Activated B cell treated with CpG ODN at 0.5 μM for 24 hours (primary cell): Measurements from ENCODE around the gene PAMR1. TPM values are rescaled to one million over a fixed set of nuclear protein-coding genes. Genes with fewer than 3 reads are reported as not detected.
"Not testable (repeated sequence)": the region's sequence is repeated elsewhere in the genome, so short reads cannot be mapped to it uniquely, and the experiment has no call there.

Experiments
- ATAC-seq: fragments of 200-7000 bp; cut with Tn5 transposase; one replicate; pipeline ENCODE4 v1.10.0; 2021; ENCODE audit warnings: low read depth, mild to moderate bottlenecking, moderate library complexity
- CTCF ChIA-PET: fragments of 350-600 bp; sonication (Branson Sonifier 250); formaldehyde crosslinking; loops from one replicate; lab custom pipeline; 2021; ENCODE audit warnings: antibody characterized with exemption; lab: Charles Lee
- POLR2A ChIA-PET: fragments of 350-600 bp; sonication (Branson Sonifier 250); formaldehyde crosslinking; loops from one replicate; lab custom pipeline; 2021; ENCODE audit warnings: antibody characterized with exemption; lab: Charles Lee
- DNase-seq: peaks from one replicate; pipeline ENCODE4 v3.0.0; 2022
- H3K27ac Mint-ChIP-seq: one replicate; pipeline ENCODE4 v1.8.0; 2020; ENCODE audit warnings: mixed read lengths
- H3K27me3 Mint-ChIP-seq: one replicate; pipeline ENCODE4 v1.8.0; 2021; ENCODE audit warnings: mixed read lengths
- H3K36me3 Mint-ChIP-seq: one replicate; pipeline ENCODE4 v1.8.0; 2021; ENCODE audit warnings: low read depth, mixed read lengths
- H3K4me1 Mint-ChIP-seq: one replicate; pipeline ENCODE4 v1.8.0; 2021; ENCODE audit warnings: mixed read lengths
- H3K4me3 Mint-ChIP-seq: one replicate; pipeline ENCODE4 v1.8.0; 2020; ENCODE audit warnings: mild to moderate bottlenecking, mixed read lengths
- H3K9me3 Mint-ChIP-seq: one replicate; pipeline ENCODE4 v1.8.0; 2020; ENCODE audit warnings: mixed read lengths
- CTCF ChIP-seq: fragments of 200-600 bp; IDR thresholded peaks from one replicate; pipeline ENCODE4 v1.8.0; 2022; ENCODE audit warnings: antibody characterized with exemption, mild to moderate bottlenecking
- intact Hi-C: fragments of 100-400 bp; cut with micrococcal nuclease; formaldehyde crosslinking; loops from one replicate; pipeline ENCODE4 v1.15.1; 2024
- total RNA-seq: library from RNA; stranded (reverse); gene quantifications from 2 replicates; pipeline ENCODE4 v1.2.3, GENCODE V29; 2022

The PAMR1 gene
- total RNA-seq, 1 donor from 2014 or later: not detected

GRCh38 chr11:35523861-35524260, 1.6 kb downstream of the PAMR1 start:
- CTCF ChIA-PET: no interaction called here
- ATAC-seq (no peak), DNase-seq (no peak)
- H3K4me3 Mint-ChIP-seq: no peak overlapping the region
- H3K27me3 Mint-ChIP-seq: peaks cover 53% of the 10 kb centered on the region
- no peak for TF ChIP-seq CTCF
- intact Hi-C loops: no loop called here
- no peak overlapping the region for H3K27ac Mint-ChIP-seq
- H3K4me1 Mint-ChIP-seq: no peaks in the 10 kb centered on the region
- POLR2A ChIA-PET: no interaction called here
- H3K36me3 Mint-ChIP-seq: no peaks in the 10 kb centered on the region
- H3K9me3 Mint-ChIP-seq: no peaks in the 10 kb centered on the region

DNA sequence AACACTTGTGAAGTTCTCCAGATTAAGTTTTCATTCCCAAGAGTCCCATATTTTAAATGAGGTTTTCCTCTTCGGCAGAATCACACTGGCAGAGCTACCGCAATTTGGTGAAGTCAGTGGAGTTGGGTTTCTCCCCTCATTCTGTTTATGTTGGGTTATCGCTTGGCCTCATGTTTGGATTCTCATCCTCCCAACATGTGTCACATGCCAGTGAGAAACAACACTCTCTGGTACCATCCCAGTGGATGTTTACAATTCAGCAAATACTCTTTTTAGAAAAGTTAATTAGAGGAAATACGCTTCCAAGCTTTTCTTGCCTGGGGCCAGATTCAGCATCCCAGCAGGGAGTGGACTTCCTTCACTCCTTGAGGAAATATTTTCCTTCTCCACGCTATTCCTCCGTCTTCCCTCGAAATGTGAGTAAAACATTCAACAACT, 2.1 kb downstream of the PAMR1 start:
- DNase-seq (no peak), ATAC-seq (no peak)
- intact Hi-C loops: no loop called here
- TF ChIP-seq CTCF: no peak
- POLR2A ChIA-PET: no interaction called here
- H3K27me3 Mint-ChIP-seq: peaks cover 50% of the 10 kb centered on the region
- CTCF ChIA-PET: no interaction called here
- H3K27ac Mint-ChIP-seq: no peak overlapping the region
- H3K4me1 Mint-ChIP-seq: no peaks in the 10 kb centered on the region
- H3K4me3 Mint-ChIP-seq: no peak overlapping the region
- no peaks in the 10 kb centered on the region for H3K9me3 Mint-ChIP-seq
- no peaks in the 10 kb centered on the region for H3K36me3 Mint-ChIP-seq

DNA sequence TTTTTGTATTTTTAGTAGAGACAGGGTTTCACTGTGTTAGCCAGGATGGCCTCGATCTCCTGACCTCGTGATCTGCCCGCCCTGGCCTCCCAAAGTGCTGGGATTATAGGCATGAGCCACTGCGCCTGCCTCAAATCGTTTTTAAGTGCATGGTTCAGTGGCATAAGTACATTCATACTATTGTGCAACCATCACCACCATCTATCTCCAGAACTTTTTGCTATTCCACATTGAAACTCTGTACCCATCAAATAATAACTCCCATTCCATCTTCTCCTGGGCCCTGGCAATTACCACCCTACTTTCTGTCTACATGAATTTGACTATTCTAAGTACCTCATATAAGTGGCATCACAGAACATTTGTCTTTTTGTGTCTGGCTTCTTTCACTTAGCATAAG, 3.3 kb downstream of the PAMR1 start:
- H3K4me1 Mint-ChIP-seq, H3K4me3 Mint-ChIP-seq, H3K9me3 Mint-ChIP-seq, POLR2A ChIA-PET, intact Hi-C loops, DNase-seq, H3K36me3 Mint-ChIP-seq, CTCF ChIA-PET, H3K27ac Mint-ChIP-seq, ATAC-seq: not testable (repeated sequence)
- H3K27me3 Mint-ChIP-seq: peaks cover 43% of the 10 kb centered on the region

DNA sequence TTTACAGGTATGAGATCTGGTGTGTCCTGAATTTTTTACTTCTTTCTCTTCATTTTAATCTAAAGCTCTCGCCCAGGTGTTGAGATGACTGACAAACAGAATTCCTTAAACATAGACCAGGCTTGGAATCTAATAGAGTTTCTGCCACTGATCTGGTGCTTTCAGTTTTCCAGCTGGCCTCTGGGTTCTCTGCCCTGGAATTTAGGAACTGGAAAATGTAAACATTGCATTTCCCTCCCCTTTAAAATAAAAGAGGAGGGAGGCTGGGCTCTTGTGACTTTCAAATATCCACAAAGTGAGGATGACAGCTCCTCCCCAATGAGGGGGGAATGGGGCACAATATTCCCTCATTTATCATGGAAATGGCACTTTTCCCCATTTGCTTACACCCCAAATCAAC, 5.0 kb downstream of the PAMR1 start:
- no peak for ATAC-seq
- intact Hi-C loops: no loop called here
- no peaks in the 10 kb centered on the region for H3K36me3 Mint-ChIP-seq
- H3K9me3 Mint-ChIP-seq: no peaks in the 10 kb centered on the region
- POLR2A ChIA-PET: no interaction called here
- no peak overlapping the region for H3K27ac Mint-ChIP-seq
- CTCF ChIA-PET: no interaction called here
- DNase-seq: no peak
- no peak for TF ChIP-seq CTCF
- H3K4me1 Mint-ChIP-seq: no peaks in the 10 kb centered on the region
- H3K27me3 Mint-ChIP-seq: peaks cover 38% of the 10 kb centered on the region
- H3K4me3 Mint-ChIP-seq: no peak overlapping the region

DNA sequence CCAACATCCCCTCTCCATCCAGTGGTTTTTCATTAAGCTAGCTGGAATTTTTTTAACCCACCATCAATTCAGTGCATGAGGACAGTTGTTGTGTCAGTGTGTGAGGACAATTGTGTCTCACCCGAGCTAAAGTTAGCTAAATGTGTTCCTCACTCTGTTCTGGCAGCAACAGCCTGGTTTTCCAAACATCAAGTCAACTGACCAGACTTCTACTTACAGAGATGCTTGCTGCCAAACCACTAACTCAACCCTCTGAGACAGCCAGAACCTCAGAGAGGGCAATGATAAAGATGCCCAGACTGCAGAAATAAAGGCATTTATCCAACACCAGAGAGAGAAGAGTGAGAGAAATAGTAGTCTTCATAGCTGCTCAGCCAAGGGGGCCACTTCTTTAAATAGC, 6.7 kb downstream of the PAMR1 start:
- TF ChIP-seq CTCF: no peak
- Mint-ChIP-seq H3K9me3 (no peaks in the 10 kb centered on the region), H3K36me3 (no peaks in the 10 kb centered on the region), H3K4me3 (no peak overlapping the region), H3K4me1 (no peaks in the 10 kb centered on the region), H3K27me3 (peaks cover 26% of the 10 kb centered on the region), H3K27ac (no peak overlapping the region)
- DNase-seq: no peak
- ATAC-seq: no peak
- ChIA-PET CTCF (no interaction called here), POLR2A (interaction anchor here (0.5 kb wide), 1 partner anchor 12 kb away, joined by 5 read pairs; no protein-coding TSS in a partner anchor)
- intact Hi-C loops: no loop called here

- peaks cover 17% of the 10 kb centered on the region for H3K27me3 Mint-ChIP-seq
- no peaks in the 10 kb centered on the region for H3K4me1 Mint-ChIP-seq
- no peaks in the 10 kb centered on the region for H3K36me3 Mint-ChIP-seq
- ATAC-seq (no peak), DNase-seq (no peak)
- ChIA-PET POLR2A (no interaction called here), CTCF (no interaction called here)
- intact Hi-C loops: no loop called here
- no peak for TF ChIP-seq CTCF
- no peak overlapping the region for H3K4me3 Mint-ChIP-seq
- no peaks in the 10 kb centered on the region for H3K9me3 Mint-ChIP-seq
- no peak overlapping the region for H3K27ac Mint-ChIP-seq
These were observed 7.9 kb downstream of the PAMR1 start for GRCh38 chr11:35517481-35517880.
